ENCODE data around the gene SARNP.

SARNP gene

GRCh38 chr12:55707841-55708694 lies 109.5 kb downstream of the SARNP start, which contains the start of gene ITGA7:
Gene ITGA7, minus strand, starts transcription at chr12:55707904. Its CDS starts 222 bp downstream, at chr12:55707682.
- peak; percentile 41 for DNase-seq (ENCODE audit: low spot score)

Data from CD4-positive, alpha-beta T cell treated with Interleukin-15 for 4 hours (primary cell).